ENCODE data around the gene DDX1.

DDX1 gene

DNA sequence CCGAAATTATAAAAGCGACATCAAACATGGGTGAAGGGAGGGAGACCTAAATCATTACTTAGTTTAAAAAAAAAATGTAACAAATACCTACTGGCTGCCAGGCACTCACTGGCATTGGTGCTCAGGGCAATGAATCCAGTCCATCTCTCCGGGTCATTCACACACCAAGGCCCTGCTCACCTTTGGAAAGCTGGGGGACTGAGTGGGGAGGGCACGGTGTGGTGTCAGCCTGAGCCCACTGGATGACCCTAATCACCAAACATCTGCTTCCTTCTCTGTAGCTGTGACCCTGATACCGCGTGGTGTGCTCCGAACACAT, 336 bp upstream of the DDX1 start:
- no peak for TF ChIP-seq TAF1 (IDR thresholded peaks at IDR 0.05; ENCODE audit: low read depth, low read length)
- TF ChIP-seq POLR2AphosphoS5 (IDR thresholded peaks at IDR 0.05; ENCODE audit: low read depth, low read length) = no peak
- no peak for TF ChIP-seq SPI1 (IDR thresholded peaks at IDR 0.05; ENCODE audit: low read depth, low read length)
- TF ChIP-seq POU2F2 (IDR thresholded peaks at IDR 0.05; ENCODE audit: low read depth, low read length) = no peak
- TF ChIP-seq POLR2A (IDR thresholded peaks at IDR 0.05; ENCODE audit: low read depth, low read length) = no peak; the same call in 1 of the 2 replicates
- no peak for TF ChIP-seq PAX5 (IDR thresholded peaks at IDR 0.05; ENCODE audit: insufficient read depth, low read length, severe bottlenecking)
- FAIRE-seq (no peak), DNase-seq (ENCODE audit: insufficient read length, low spot score) (no peak)

DNA sequence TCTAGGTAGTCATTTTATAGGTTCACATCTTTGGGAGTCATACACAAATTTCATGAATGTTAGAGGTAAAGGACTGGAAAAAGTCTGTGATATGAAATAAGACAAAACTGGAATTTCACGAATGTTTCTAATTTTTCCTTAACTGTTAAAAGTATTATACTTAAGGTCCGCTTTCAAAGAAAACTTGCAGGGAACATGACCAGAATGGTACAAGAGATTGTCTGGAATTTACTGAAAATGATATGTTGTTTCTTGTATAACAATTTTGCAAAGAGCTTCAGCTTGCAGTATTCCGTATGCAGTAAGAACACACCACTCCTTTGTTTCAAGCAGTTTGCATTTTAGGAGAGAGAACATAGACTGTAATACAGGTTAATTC, 1.6 kb downstream of the DDX1 start:
- TF ChIP-seq SPI1 (IDR thresholded peaks at IDR 0.05; ENCODE audit: low read depth, low read length) (no peak), POU2F2 (IDR thresholded peaks at IDR 0.05; ENCODE audit: low read depth, low read length) (no peak), POLR2A (IDR thresholded peaks at IDR 0.05; ENCODE audit: low read depth, low read length) (no peak), POLR2AphosphoS5 (IDR thresholded peaks at IDR 0.05; ENCODE audit: low read depth, low read length) (no peak), TAF1 (IDR thresholded peaks at IDR 0.05; ENCODE audit: low read depth, low read length) (no peak)
- FAIRE-seq (no peak), DNase-seq (ENCODE audit: insufficient read length, low spot score) (no peak)

DNA sequence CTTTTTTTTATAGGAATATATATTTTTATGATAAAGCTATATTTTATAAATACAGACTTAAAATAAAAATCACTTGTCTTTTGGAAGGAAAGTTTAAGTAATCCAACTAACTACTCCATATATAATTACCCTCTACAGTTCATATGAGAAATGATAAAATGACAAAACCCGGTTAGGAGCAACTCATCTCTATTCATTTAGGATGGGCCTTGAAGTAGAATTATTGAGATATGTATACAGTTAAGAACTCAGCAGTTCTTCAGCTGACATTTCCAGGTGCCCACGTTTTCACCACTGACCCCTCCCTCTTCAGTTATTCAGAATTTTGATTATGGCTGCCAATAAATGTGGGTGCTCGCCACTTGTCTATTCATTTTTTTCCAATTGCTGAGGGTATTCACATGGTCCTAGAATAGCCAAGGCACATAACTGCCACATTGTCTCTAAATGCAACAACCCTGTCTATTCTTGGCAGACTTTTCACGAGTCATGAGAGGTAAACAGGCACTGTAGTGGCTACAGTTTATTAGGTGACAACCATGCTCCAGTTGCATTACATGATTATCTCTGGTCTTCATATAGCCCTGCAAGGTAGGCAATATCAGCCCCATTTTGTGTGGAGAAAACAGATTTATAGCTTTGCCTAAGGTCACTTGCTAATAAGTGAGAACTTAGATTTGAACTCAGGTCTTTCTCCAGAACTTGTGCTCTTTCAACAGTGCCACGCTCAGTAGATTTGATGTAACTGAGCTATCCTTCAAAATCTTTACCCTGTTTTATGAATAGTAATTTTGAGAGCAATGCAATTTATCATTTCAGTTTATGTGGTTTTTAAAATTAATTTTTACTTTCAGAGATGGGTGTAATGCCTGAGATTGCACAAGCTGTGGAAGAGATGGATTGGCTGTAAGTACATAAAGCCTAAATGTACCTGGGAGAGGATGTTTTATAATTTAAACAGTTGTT, 2.9 kb downstream of the DDX1 start:
- DNase-seq (ENCODE audit: insufficient read length, low spot score) (no peak), FAIRE-seq (no peak)
- TF ChIP-seq POU2F2 (IDR thresholded peaks at IDR 0.05; ENCODE audit: low read depth, low read length) = no peak
- no peak for TF ChIP-seq POLR2AphosphoS5 (IDR thresholded peaks at IDR 0.05; ENCODE audit: low read depth, low read length)

DNA sequence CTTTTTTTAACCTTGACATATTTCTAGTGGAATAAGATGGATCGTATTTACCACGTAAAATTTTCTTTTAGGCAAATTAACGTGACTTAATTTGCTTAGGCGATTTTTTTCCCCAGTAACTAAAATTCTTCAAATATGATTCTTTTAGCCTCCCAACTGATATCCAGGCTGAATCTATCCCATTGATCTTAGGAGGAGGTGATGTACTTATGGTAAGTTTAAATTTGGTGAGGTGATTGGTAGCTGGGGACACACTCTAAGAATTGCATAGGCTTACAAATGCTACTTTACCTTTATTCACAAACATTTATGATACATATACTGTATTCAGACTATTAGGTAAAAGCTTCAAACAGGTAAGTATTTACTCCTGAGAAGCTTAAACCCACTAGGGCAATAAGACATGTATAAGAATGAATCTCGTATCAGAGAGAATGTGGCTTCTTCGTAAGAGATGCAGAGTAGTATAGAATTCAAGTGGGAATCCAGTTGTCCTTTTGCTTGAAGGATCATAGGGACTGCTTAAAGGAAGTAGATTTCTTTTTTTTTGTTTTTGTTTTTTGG, 3.8 kb downstream of the DDX1 start:
- FAIRE-seq = no peak
- TF ChIP-seq TAF1 (IDR thresholded peaks at IDR 0.05; ENCODE audit: low read depth, low read length) (no peak), POLR2AphosphoS5 (IDR thresholded peaks at IDR 0.05; ENCODE audit: low read depth, low read length) (no peak), SPI1 (IDR thresholded peaks at IDR 0.05; ENCODE audit: low read depth, low read length) (no peak)
- DNase-seq (ENCODE audit: insufficient read length, low spot score) = no peak

DNA sequence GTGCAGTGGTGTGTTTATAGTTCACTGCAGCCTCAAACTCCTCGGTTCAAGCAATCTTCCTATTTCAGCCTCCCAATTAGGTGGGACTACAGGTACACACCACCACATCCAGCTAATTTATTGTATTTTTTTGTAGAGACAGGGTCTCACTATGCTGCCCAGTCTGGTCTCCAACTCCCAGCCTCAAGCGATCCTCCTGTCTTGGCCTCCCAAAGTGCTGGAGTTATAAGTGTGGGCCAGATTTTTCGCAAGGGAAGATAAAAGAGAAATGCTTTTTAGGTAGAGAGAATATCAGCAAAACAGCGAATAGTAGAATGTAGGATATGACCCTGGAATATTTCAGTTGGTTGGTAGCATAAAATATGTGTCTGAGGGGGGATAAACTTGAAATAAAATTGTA, 4.3 kb downstream of the DDX1 start:
- no peak for TF ChIP-seq TAF1 (IDR thresholded peaks at IDR 0.05; ENCODE audit: low read depth, low read length)
- TF ChIP-seq POLR2A (IDR thresholded peaks at IDR 0.05; ENCODE audit: low read depth, low read length) = no peak
- no peak for TF ChIP-seq POLR2AphosphoS5 (IDR thresholded peaks at IDR 0.05; ENCODE audit: low read depth, low read length)
- TF ChIP-seq SPI1 (IDR thresholded peaks at IDR 0.05; ENCODE audit: low read depth, low read length) = no peak
- no peak for TF ChIP-seq POU2F2 (IDR thresholded peaks at IDR 0.05; ENCODE audit: low read depth, low read length)
- TF ChIP-seq PAX5 (IDR thresholded peaks at IDR 0.05; ENCODE audit: insufficient read depth, low read length, severe bottlenecking) = no peak
- DNase-seq (ENCODE audit: insufficient read length, low spot score) (no peak), FAIRE-seq (no peak)

DNA sequence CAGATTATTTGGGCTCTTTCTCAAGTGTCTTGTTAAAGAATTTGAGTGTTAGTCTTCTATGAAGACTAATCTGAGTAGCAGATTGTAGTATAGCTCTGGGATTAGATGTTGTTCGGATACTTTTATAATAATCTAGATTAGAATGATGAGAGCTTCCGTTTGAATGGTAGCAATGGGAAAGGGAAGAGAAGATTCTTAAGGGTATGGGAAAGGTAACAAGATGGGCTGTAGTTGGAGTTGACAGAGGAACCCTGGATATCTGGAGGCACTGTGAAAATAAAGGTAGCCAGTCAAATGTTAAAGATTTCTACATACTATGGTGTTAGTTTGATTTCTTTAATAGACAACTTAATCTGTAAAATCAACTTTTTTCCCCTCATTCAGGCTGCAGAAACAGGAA, 4.7 kb downstream of the DDX1 start:
- DNase-seq (ENCODE audit: insufficient read length, low spot score) (no peak), FAIRE-seq (no peak)
- no peak for TF ChIP-seq PAX5 (IDR thresholded peaks at IDR 0.05; ENCODE audit: insufficient read depth, low read length, severe bottlenecking)

DNA sequence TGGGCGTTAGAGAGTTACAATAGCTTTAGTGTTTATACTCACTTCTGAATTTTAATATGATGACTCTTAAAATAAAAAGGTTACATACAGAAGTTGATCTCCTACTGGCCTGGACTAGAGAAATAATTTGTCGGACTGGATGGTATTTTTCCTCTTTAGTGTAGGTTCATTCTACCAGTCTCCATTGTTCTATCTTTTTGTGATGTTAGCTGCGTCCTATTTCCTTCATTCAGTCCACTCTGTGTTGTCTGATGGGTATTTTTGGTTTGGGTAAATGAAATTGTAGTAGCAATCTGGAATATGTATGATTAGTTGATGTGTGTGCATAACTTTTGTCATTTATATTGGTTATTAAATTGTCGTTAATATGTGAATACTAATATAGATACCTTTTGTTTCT, 5.3 kb downstream of the DDX1 start:
- no peak for FAIRE-seq
- DNase-seq (ENCODE audit: insufficient read length, low spot score) = no peak
- TF ChIP-seq POLR2AphosphoS5 (IDR thresholded peaks at IDR 0.05; ENCODE audit: low read depth, low read length) (no peak), POLR2A (IDR thresholded peaks at IDR 0.05; ENCODE audit: low read depth, low read length) (no peak), POU2F2 (IDR thresholded peaks at IDR 0.05; ENCODE audit: low read depth, low read length) (no peak), PAX5 (IDR thresholded peaks at IDR 0.05; ENCODE audit: insufficient read depth, low read length, severe bottlenecking) (no peak), SPI1 (IDR thresholded peaks at IDR 0.05; ENCODE audit: low read depth, low read length) (no peak), TAF1 (IDR thresholded peaks at IDR 0.05; ENCODE audit: low read depth, low read length) (no peak)

DNA sequence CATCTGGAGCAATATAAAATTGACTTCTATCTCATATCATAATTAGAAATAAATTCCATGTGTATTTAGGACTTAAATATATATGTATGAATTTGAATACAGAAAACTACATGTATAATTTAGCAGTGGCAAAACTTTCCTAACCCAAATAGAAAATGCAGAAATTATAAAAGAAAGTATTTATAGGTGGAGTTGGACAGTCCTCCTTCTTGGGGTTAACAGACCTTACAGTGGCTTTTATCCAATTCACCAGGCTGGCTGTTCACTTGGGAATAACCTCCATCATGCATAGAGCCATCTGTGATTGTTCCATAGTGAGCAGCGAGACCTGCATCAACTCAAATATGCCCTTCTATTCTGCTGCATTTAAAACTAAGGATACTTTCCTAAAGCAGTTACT, 8.3 kb downstream of the DDX1 start:
- TF ChIP-seq POU2F2 (IDR thresholded peaks at IDR 0.05; ENCODE audit: low read depth, low read length) (no peak), POLR2A (IDR thresholded peaks at IDR 0.05; ENCODE audit: low read depth, low read length) (no peak), POLR2AphosphoS5 (IDR thresholded peaks at IDR 0.05; ENCODE audit: low read depth, low read length) (no peak), TAF1 (IDR thresholded peaks at IDR 0.05; ENCODE audit: low read depth, low read length) (no peak), SPI1 (IDR thresholded peaks at IDR 0.05; ENCODE audit: low read depth, low read length) (no peak), PAX5 (IDR thresholded peaks at IDR 0.05; ENCODE audit: insufficient read depth, low read length, severe bottlenecking) (no peak)

DNA sequence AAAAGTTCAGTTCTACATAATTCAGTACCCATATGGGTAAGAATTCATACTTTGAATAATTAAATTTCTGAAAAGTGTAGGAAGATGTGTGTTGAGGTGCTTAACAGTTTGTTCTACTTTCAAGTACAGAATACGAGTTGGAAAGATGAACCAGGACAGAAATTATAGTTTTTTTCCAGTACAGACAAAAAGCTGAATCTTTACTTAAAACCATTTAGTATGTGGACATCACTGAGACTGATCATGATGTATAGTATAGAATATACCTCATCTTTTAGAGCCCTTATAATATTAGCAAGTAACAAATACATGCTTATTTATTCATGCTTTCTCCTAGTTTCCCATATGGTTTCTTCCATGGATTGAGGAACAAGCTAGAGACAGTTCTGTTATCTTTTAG, 10.0 kb downstream of the DDX1 start:
- DNase-seq (ENCODE audit: insufficient read length, low spot score) (no peak), FAIRE-seq (no peak)
- TF ChIP-seq SPI1 (IDR thresholded peaks at IDR 0.05; ENCODE audit: low read depth, low read length) (no peak), POLR2A (IDR thresholded peaks at IDR 0.05; ENCODE audit: low read depth, low read length) (no peak), POLR2AphosphoS5 (IDR thresholded peaks at IDR 0.05; ENCODE audit: low read depth, low read length) (no peak), POU2F2 (IDR thresholded peaks at IDR 0.05; ENCODE audit: low read depth, low read length) (no peak), PAX5 (IDR thresholded peaks at IDR 0.05; ENCODE audit: insufficient read depth, low read length, severe bottlenecking) (no peak)

More for the DNA sequence above, 8.3 kb downstream of the DDX1 start:
- no peak for FAIRE-seq
- DNase-seq (ENCODE audit: insufficient read length, low spot score) = no peak

DNA sequence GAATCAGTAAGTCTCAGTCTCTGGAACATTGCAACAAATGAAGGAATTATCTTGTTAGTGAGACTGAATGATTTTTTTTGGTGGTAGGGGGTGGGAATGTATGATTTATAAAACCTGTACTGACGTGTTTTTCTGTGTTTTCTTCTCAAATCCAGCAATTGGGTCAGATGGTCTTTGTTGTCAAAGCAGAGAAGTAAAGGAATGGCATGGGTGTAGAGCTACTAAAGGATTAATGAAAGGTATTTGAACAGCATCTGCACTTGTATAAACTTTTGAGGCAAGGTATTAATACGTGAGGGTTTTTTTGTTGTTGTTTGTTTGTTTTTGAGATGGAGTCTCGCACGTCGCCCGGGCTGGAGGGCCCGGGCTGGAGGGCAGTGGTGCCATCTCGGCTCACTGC, 10.7 kb downstream of the DDX1 start:
- no peak for TF ChIP-seq POLR2A (IDR thresholded peaks at IDR 0.05; ENCODE audit: low read depth, low read length)
- no peak for TF ChIP-seq POLR2AphosphoS5 (IDR thresholded peaks at IDR 0.05; ENCODE audit: low read depth, low read length)
- no peak for TF ChIP-seq SPI1 (IDR thresholded peaks at IDR 0.05; ENCODE audit: low read depth, low read length)
- no peak for TF ChIP-seq TAF1 (IDR thresholded peaks at IDR 0.05; ENCODE audit: low read depth, low read length)
- no peak for TF ChIP-seq PAX5 (IDR thresholded peaks at IDR 0.05; ENCODE audit: insufficient read depth, low read length, severe bottlenecking)
- no peak for TF ChIP-seq POU2F2 (IDR thresholded peaks at IDR 0.05; ENCODE audit: low read depth, low read length)
- FAIRE-seq (no peak), DNase-seq (ENCODE audit: insufficient read length, low spot score) (no peak)
